ENCODE results near the gene SEC14L1. TPM values are rescaled to one million over a fixed set of nuclear protein-coding genes. Genes with fewer than 3 reads are reported as not detected.
"Not testable (repeated sequence)": the region's sequence is repeated elsewhere in the genome, so short reads cannot be mapped to it uniquely, and the experiment has no call there.

SEC14L1 gene
- total RNA-seq, 1 donor from 2014 or later: 40.5 TPM

DNA sequence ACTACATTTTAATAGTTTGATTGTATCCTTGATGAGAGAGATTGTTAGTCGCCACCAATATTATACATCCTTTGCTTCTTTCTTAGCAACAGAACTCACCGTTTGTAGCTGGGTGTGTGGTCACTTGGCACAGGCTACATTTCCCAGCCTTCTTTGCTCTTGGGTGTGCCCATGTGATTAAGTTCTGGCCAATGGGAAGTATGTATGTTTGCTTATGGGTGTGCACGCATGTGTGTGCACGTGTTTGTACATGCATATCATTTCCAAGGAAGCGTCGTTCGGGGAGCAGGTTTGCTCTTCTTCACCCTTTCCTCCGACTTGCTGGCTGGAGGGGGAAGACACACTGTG lies 4.4 kb upstream of the SEC14L1 start:
- no peaks in the 10 kb centered on the region for H3K36me3 ChIP-seq
- H3K27ac ChIP-seq: no peak overlapping the region
- intact Hi-C loops (cut with DNase I): no loop called here
- H3K4me3 ChIP-seq: no peak overlapping the region
- no peaks in the 10 kb centered on the region for H3K9me3 ChIP-seq
- H3K4me1 ChIP-seq: peaks cover 9% of the 10 kb centered on the region
- no peaks in the 10 kb centered on the region for H3K27me3 ChIP-seq
- TF ChIP-seq CTCF (IDR thresholded peaks at IDR 0.05): no peak
- no peak for TF ChIP-seq POLR2AphosphoS5 (IDR thresholded peaks at IDR 0.05; ENCODE audit: insufficient read depth in 1 of 2, low read depth in 1 of 2)
- TF ChIP-seq POLR2A (IDR thresholded peaks at IDR 0.05): no peak
- DNase-seq (ENCODE audit: extremely low spot score in 2 of 2): no peak

- intact Hi-C loops (cut with DNase I): no loop called here
- H3K9me3 ChIP-seq: no peaks in the 10 kb centered on the region
- H3K4me3 ChIP-seq: no peak overlapping the region
- H3K36me3 ChIP-seq: no peaks in the 10 kb centered on the region
- TF ChIP-seq POLR2A (IDR thresholded peaks at IDR 0.05) (no peak), POLR2AphosphoS5 (IDR thresholded peaks at IDR 0.05; ENCODE audit: insufficient read depth in 1 of 2, low read depth in 1 of 2) (no peak), CTCF (IDR thresholded peaks at IDR 0.05) (no peak)
- H3K27ac ChIP-seq: no peak overlapping the region
- no peaks in the 10 kb centered on the region for H3K27me3 ChIP-seq
- H3K4me1 ChIP-seq: peaks cover 16% of the 10 kb centered on the region
- DNase-seq (ENCODE audit: extremely low spot score in 2 of 2): no peak
Measured at GRCh38 chr17:77137111-77137510, 3.7 kb upstream of the SEC14L1 start.

DNA sequence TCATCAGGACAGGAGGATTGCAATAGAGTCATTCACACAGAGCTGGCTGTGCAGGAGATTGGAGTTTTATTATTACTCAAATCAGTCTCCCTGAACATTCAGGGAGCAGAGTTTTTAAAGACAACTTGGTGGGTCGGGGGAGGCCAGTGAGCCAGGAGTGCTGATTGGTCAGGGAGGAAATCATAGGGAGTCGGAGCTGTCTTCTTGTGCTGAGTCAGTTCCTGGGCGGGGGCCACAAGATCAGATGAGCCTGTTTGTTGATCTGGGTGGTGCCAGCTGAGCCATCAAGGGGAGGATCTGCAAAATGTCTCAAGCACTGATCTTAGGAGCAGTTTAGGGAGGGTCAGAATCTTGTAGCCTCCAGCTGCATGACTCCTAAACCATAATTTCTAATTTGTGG lies 2.9 kb upstream of the SEC14L1 start:
- H3K9me3 ChIP-seq; intact Hi-C loops (cut with DNase I); H3K36me3 ChIP-seq; DNase-seq (ENCODE audit: extremely low spot score in 2 of 2); H3K27me3 ChIP-seq; H3K4me3 ChIP-seq: not testable (repeated sequence)
- peak in 1 of 2 donors; percentile 42 for TF ChIP-seq POLR2AphosphoS5 (IDR thresholded peaks at IDR 0.05; ENCODE audit: insufficient read depth in 1 of 2, low read depth in 1 of 2)
- H3K4me1 ChIP-seq: peaks cover 24% of the 10 kb centered on the region
- peak overlapping the region; percentile 23 for H3K27ac ChIP-seq

DNA sequence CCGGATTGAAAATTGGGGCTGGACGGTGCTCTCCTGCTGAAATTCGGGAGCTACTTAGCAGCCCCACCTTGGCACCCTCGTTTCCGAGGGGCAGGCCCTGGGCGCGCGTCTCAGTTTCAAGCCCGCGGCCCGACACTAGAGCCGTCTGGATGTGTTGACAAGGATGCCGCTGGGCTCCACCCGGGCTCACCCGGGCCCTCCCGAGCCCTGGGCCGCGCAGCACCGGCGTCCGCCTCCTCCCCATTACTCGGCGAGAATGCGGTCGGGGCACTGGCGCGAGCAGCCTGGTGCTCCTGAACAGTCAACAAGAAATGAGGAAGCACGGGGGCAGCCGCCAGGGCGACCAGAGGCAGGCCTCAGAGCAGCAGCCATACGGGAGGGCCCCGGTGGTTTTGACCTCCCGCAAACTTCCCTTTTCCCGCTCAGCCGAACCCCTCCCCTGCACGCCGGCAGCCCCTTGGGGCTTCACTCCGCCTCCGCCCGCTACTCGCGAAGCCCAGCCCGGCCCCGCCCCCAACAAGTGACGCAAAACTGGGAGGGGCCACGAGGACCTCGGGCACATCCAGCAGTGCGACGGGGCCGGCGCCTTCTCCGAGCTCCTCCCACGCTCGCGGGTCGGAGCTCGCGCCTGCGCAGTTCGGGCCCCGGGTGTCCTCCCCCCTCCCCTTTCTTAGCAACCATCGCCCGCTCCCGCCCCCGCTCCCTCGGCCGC lies 447 bp upstream of the SEC14L1 start:
- Histone ChIP-seq H3K4me1 (peaks cover 31% of the 10 kb centered on the region), H3K36me3 (peaks cover 0 to 19% of the 10 kb centered on the region in 2 donors), H3K9me3 (no peaks in the 10 kb centered on the region), H3K27ac (peak overlapping the region; percentile 95), H3K27me3 (no peaks in the 10 kb centered on the region), H3K4me3 (peak overlapping the region; percentile 94 to 96)
- DNase-seq (ENCODE audit: extremely low spot score in 2 of 2): peak in 1 of 2 donors; percentile 98
- intact Hi-C loops (cut with DNase I): loop anchor here (5.0 kb wide), 1 partner anchor 43 kb away; no protein-coding TSS in a partner anchor
- TF ChIP-seq POLR2A (IDR thresholded peaks at IDR 0.05) (peak; percentile 91 to 97), CTCF (IDR thresholded peaks at IDR 0.05) (no peak), POLR2AphosphoS5 (IDR thresholded peaks at IDR 0.05; ENCODE audit: insufficient read depth in 1 of 2, low read depth in 1 of 2) (peak; percentile 88 to 99)

GRCh38 chr17:77141846-77142449 lies 1.2 kb downstream of the SEC14L1 start:
- TF ChIP-seq POLR2AphosphoS5 (IDR thresholded peaks at IDR 0.05; ENCODE audit: insufficient read depth in 1 of 2, low read depth in 1 of 2) (no peak), POLR2A (IDR thresholded peaks at IDR 0.05) (no peak), CTCF (IDR thresholded peaks at IDR 0.05) (no peak)
- Histone ChIP-seq H3K9me3 (no peaks in the 10 kb centered on the region), H3K27ac (peak overlapping the region; percentile 96), H3K4me3 (peak overlapping the region; percentile 94 to 96), H3K36me3 (peaks cover 0 to 19% of the 10 kb centered on the region in 2 donors), H3K27me3 (no peaks in the 10 kb centered on the region), H3K4me1 (peaks cover 42% of the 10 kb centered on the region)
- intact Hi-C loops (cut with DNase I): loop anchor here (5.0 kb wide), 1 partner anchor 45 kb away; no protein-coding TSS in a partner anchor
- no peak for DNase-seq (ENCODE audit: extremely low spot score in 2 of 2)
